ENCODE results near the gene ANKRD30A.

GRCh38 chr10:37301271-37301670 is 175.9 kb downstream of the ANKRD30A start:
- TF ChIP-seq, protein P1, sequence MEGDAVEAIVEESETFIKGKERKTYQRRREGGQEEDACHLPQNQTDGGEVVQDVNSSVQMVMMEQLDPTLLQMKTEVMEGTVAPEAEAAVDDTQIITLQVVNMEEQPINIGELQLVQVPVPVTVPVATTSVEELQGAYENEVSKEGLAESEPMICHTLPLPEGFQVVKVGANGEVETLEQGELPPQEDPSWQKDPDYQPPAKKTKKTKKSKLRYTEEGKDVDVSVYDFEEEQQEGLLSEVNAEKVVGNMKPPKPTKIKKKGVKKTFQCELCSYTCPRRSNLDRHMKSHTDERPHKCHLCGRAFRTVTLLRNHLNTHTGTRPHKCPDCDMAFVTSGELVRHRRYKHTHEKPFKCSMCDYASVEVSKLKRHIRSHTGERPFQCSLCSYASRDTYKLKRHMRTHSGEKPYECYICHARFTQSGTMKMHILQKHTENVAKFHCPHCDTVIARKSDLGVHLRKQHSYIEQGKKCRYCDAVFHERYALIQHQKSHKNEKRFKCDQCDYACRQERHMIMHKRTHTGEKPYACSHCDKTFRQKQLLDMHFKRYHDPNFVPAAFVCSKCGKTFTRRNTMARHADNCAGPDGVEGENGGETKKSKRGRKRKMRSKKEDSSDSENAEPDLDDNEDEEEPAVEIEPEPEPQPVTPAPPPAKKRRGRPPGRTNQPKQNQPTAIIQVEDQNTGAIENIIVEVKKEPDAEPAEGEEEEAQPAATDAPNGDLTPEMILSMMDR (IDR thresholded peaks at IDR 0.05), result no peak
- TF ChIP-seq POLR2AphosphoS5 (IDR thresholded peaks at IDR 0.05), result no peak
- no peak for TF ChIP-seq EP300 (IDR thresholded peaks at IDR 0.05; ENCODE audit: low read depth)
- TF ChIP-seq POLR2A (IDR thresholded peaks at IDR 0.05), result no peak

Data from transverse colon (tissue), 4 donors.